Neural crest cell (in vitro differentiated cells): ENCODE data around the gene PPP4R4. TPM values are rescaled to one million over a fixed set of nuclear protein-coding genes. Genes with fewer than 3 reads are reported as not detected.

Source experiments
- DNase-seq: peaks from one replicate; pipeline ENCODE4 v3.0.0; 2021; ENCODE audit warnings: low read depth, mixed read lengths, low spot score
- H3K27ac Mint-ChIP-seq: one replicate; pipeline ENCODE4 v1.8.0; 2021; ENCODE audit warnings: mild to moderate bottlenecking, mixed read lengths; ENCODE audit not compliant: unreplicated experiment
- H3K27me3 Mint-ChIP-seq: 2 replicates; pipeline ENCODE4 v1.8.0; 2021; ENCODE audit warnings: low read depth, mild to moderate bottlenecking, mixed read lengths
- H3K36me3 Mint-ChIP-seq: 2 replicates; pipeline ENCODE4 v1.8.0; 2021; ENCODE audit warnings: low read depth, mild to moderate bottlenecking, mixed read lengths
- H3K4me1 Mint-ChIP-seq: 2 replicates; pipeline ENCODE4 v1.8.0; 2021; ENCODE audit warnings: mixed read lengths
- H3K4me3 Mint-ChIP-seq: one replicate; pipeline ENCODE4 v1.8.0; 2021; ENCODE audit warnings: mild to moderate bottlenecking, mixed read lengths
- H3K9me3 Mint-ChIP-seq: 2 replicates; pipeline ENCODE4 v1.8.0; 2021; ENCODE audit warnings: mixed read lengths
- total RNA-seq: library from RNA; stranded (reverse); gene quantifications from 2 replicates; pipeline ENCODE4 v1.2.1, GENCODE V29; 2021
- TF ChIP-seq, protein P1 (sequence below): fragments of 200-600 bp; sonication (generic); conservative IDR thresholded peaks from 2 replicates; pipeline ENCODE4 v1.5.0; 2021; ENCODE audit warnings: antibody characterized with exemption, mild to moderate bottlenecking

Gene PPP4R4
- total RNA-seq, 1 donor from 2014 or later, result 1.6 TPM

DNA sequence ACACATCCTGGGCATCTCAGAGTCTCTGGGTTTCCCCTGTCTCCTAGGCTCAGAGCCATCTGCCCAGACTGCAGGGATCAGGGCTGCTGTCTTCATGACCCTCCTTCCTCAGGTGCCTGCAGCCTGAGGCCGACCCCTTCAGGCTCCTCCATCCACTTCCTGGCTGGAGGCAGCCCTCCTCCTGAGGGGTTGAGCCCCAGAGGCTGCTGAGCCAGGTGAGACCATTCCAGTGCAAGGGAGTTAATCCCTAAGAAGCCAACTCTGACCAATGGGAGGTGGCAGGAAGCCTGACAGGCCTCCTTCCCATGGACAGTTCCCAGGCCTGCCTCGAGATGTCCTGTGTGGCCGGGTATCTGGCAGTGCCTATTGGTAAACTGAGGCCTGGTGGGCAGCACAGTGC lies 8.4 kb upstream of the PPP4R4 start:
- Mint-ChIP-seq H3K4me3 (no peak overlapping the region), H3K36me3 (no peaks in the 10 kb centered on the region), H3K9me3 (no peaks in the 10 kb centered on the region), H3K4me1 (peaks cover 11% of the 10 kb centered on the region), H3K27me3 (peaks cover 28% of the 10 kb centered on the region), H3K27ac (no peak overlapping the region)
- TF ChIP-seq, protein P1, sequence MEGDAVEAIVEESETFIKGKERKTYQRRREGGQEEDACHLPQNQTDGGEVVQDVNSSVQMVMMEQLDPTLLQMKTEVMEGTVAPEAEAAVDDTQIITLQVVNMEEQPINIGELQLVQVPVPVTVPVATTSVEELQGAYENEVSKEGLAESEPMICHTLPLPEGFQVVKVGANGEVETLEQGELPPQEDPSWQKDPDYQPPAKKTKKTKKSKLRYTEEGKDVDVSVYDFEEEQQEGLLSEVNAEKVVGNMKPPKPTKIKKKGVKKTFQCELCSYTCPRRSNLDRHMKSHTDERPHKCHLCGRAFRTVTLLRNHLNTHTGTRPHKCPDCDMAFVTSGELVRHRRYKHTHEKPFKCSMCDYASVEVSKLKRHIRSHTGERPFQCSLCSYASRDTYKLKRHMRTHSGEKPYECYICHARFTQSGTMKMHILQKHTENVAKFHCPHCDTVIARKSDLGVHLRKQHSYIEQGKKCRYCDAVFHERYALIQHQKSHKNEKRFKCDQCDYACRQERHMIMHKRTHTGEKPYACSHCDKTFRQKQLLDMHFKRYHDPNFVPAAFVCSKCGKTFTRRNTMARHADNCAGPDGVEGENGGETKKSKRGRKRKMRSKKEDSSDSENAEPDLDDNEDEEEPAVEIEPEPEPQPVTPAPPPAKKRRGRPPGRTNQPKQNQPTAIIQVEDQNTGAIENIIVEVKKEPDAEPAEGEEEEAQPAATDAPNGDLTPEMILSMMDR, result no peak
- DNase-seq, result no peak

DNA sequence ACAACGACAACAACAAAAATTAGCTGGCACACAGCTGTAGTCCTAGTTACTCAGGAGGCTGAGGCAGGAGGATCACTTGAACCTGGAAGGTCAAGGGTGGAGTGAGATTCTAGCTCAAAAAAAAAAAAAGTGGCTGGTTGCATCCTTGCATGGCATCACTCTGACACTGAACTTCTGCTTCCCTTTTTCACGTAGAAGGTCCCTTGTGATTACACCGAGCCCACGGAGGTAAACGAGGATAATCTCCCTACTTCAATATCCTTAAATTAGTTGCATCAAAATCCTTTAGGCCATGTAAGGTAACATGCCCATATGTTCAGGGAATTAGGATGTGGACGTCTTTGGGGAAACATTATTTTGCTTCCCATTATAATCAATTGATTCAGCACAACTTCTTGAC lies 4.0 kb upstream of the PPP4R4 start:
- Mint-ChIP-seq H3K27ac (no peak overlapping the region), H3K4me1 (peaks cover 10% of the 10 kb centered on the region), H3K4me3 (no peak overlapping the region), H3K27me3 (peaks cover 48% of the 10 kb centered on the region), H3K36me3 (no peaks in the 10 kb centered on the region), H3K9me3 (no peaks in the 10 kb centered on the region)
- DNase-seq, result no peak
- TF ChIP-seq, protein P1, result no peak

DNA sequence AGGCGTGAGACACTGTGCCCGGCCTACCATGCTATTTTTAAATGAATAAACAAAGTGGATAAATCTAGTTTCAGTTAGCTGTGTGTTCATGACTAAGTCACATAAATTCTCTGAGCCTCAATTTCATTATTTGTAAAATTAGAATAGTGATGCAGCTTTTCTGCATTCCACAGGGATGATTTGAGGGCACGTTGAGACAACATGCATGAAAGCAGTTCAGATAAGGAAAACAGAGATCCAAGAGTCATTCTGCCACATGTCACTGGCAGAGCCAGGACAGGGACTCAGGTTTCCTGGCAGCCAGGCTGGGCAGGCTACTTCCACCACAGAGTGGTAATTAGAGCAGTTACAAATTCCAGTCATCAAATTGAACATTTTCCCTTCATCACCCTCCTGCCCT lies 2.9 kb upstream of the PPP4R4 start:
- TF ChIP-seq, protein P1, result no peak

DNA sequence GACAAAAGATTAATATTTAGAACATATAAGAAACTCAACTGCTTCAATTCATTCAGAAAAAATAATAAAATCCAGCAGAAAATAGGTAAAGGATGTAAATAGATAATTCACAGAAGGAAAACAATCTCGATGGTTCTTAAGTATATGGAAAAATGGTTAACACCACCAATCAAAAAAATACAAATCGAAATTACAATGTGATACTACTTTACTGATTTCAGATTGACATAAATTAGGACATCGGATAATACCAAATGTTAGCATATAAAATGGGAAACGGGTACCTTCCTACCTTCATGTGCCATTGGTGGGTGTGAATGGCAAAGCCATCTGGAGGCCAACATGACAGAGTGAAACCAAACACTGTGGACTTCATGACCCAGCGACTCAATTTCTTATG lies 1.6 kb upstream of the PPP4R4 start:
- Mint-ChIP-seq H3K36me3 (no peaks in the 10 kb centered on the region), H3K4me1 (peaks cover 19% of the 10 kb centered on the region), H3K27me3 (peaks cover 66% of the 10 kb centered on the region), H3K9me3 (no peaks in the 10 kb centered on the region), H3K27ac (no peak overlapping the region), H3K4me3 (peak overlapping the region; percentile 80)
- no peak for DNase-seq
- TF ChIP-seq, protein P1, result no peak

More for the DNA sequence above, 2.9 kb upstream of the PPP4R4 start:
- peak overlapping the region; percentile 6 for H3K4me3 Mint-ChIP-seq
- peaks cover 19% of the 10 kb centered on the region for H3K4me1 Mint-ChIP-seq
- no peaks in the 10 kb centered on the region for H3K9me3 Mint-ChIP-seq
- H3K27me3 Mint-ChIP-seq, result peaks cover 56% of the 10 kb centered on the region
- no peaks in the 10 kb centered on the region for H3K36me3 Mint-ChIP-seq
- DNase-seq, result no peak
- H3K27ac Mint-ChIP-seq, result no peak overlapping the region

DNA sequence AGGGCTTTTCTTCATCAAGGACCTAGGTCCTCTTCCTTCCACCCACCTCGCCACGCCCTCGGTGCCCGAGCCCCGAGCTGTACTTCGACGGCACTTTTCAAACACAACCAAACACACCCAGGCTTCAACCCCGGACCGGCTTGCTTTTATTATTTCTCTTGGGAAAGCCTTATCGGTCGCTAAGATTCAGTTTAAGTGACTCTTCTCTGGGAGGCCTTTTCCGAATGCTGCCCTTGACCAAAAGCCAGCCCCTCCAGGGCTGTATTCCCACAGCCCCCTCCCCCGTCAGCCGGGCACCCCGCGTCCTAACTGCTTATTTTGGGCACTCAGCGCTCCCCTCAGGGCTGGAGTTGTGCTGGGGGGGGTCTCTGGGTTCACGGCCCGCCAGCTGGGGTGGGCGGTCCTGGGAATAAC lies 644 bp upstream of the PPP4R4 start:
- H3K27me3 Mint-ChIP-seq, result peaks cover 76% of the 10 kb centered on the region
- peak overlapping the region; percentile 80 for H3K4me3 Mint-ChIP-seq
- H3K36me3 Mint-ChIP-seq, result no peaks in the 10 kb centered on the region
- TF ChIP-seq, protein P1, result no peak
- H3K27ac Mint-ChIP-seq, result no peak overlapping the region
- no peaks in the 10 kb centered on the region for H3K9me3 Mint-ChIP-seq
- H3K4me1 Mint-ChIP-seq, result peaks cover 19% of the 10 kb centered on the region
- DNase-seq, result no peak

DNA sequence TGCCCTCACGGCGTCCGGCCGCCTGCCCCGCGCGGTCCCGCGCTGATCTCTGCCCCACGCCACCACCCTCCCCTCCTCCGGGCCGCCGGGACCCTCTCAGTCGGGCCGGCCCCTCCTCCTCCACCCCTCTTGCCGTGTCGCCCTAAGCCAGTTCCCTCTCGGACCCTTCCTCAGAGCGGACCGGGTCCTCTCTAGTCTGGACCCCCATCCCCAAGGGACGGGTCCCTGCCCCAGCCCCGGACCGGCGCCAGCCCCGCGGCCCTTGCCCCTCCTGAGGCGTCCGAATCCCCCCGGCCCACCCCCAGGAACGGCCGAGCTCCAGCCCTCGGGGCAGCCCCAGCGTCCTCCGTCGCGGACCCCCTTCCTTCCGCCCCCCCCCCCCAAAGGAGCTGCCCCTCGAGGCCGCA lies 485 bp downstream of the PPP4R4 start:
- no peak overlapping the region for H3K27ac Mint-ChIP-seq
- no peaks in the 10 kb centered on the region for H3K9me3 Mint-ChIP-seq
- peaks cover 19% of the 10 kb centered on the region for H3K4me1 Mint-ChIP-seq
- DNase-seq, result peak; percentile 19
- TF ChIP-seq, protein P1, result no peak
- H3K4me3 Mint-ChIP-seq, result no peak overlapping the region
- H3K27me3 Mint-ChIP-seq, result peaks cover 84% of the 10 kb centered on the region
- no peaks in the 10 kb centered on the region for H3K36me3 Mint-ChIP-seq
